HepG2 (cell line): ENCODE measurements around the gene CEBPA. TPM values are rescaled to one million over a fixed set of nuclear protein-coding genes. Genes with fewer than 3 reads are reported as not detected.
A peak's percentile ranks its signal among the peaks of the same experiment; 100 is the strongest.

Source experiments
- GATAD1 ChIP-seq: IDR thresholded peaks from 2 replicates; pipeline ENCODE4 v1.6.1; 2016; ENCODE audit warnings: missing genetic modification reagents, missing compliant biosample characterization
- GZF1 ChIP-seq: sonication (generic); formaldehyde crosslinking; IDR thresholded peaks from 2 replicates; pipeline ENCODE4 v1.5.1; 2020; ENCODE audit warnings: mild to moderate bottlenecking, missing genetic modification reagents
- KAT8 ChIP-seq: IDR thresholded peaks from 2 replicates; pipeline ENCODE4 v1.6.1; 2016; ENCODE audit warnings: missing genetic modification reagents, missing compliant biosample characterization
- NFE2 ChIP-seq: sonication (generic); formaldehyde crosslinking; IDR thresholded peaks from 2 replicates; pipeline ENCODE4 v1.4.0; 2020; ENCODE audit warnings: missing genetic modification reagents
- NONO ChIP-seq, 2 experiments: fragments of 450-650 bp in 1 of 2; sonication (generic) in 1 of 2; formaldehyde crosslinking in 1 of 2; IDR thresholded peaks in 1 of 2; conservative IDR thresholded peaks in 1 of 2; 2 replicates each; pipeline versions ENCODE4 v1.6.1 to v1.8.0; 2017 to 2022; ENCODE audit warnings: mild to moderate bottlenecking in 1 of 2, missing genetic modification reagents in 1 of 2, moderate library complexity in 1 of 2
- NRL ChIP-seq: sonication (generic); formaldehyde crosslinking; IDR thresholded peaks from 2 replicates; pipeline ENCODE4 v1.5.0; 2020; ENCODE audit warnings: missing genetic modification reagents, mild to moderate bottlenecking, moderate library complexity, borderline replicate concordance
- REST ChIP-seq, 2 experiments: IDR thresholded peaks; 2 replicates each; pipeline ENCODE4 v1.6.1; 2011 to 2012; ENCODE audit warnings: low read length in 2 of 2, borderline replicate concordance in 1 of 2, low read depth in 1 of 2, mild to moderate bottlenecking in 1 of 2, moderate library complexity in 1 of 2
- RXRA ChIP-seq: sonication (generic); formaldehyde crosslinking; IDR thresholded peaks from 2 replicates; pipeline ENCODE4 v1.5.1; 2020; ENCODE audit warnings: missing genetic modification reagents
- SALL2 ChIP-seq: sonication (generic); formaldehyde crosslinking; IDR thresholded peaks from 2 replicates; pipeline ENCODE4 v1.8.1; 2023; ENCODE audit warnings: mild to moderate bottlenecking, missing genetic modification reagents, inconsistent platforms
- SIX1 ChIP-seq: sonication (generic); formaldehyde crosslinking; IDR thresholded peaks from 2 replicates; pipeline ENCODE4 v1.4.0; 2020; ENCODE audit warnings: missing genetic modification reagents, borderline replicate concordance
- SOX5 ChIP-seq: IDR thresholded peaks from 2 replicates; pipeline ENCODE4 v1.6.1; 2016; ENCODE audit warnings: borderline replicate concordance
- SP5 ChIP-seq: IDR thresholded peaks from 2 replicates; pipeline ENCODE4 v1.6.1; 2016; ENCODE audit warnings: low read depth, borderline replicate concordance
- TOPORS ChIP-seq: sonication (generic); formaldehyde crosslinking; IDR thresholded peaks from 2 replicates; pipeline ENCODE4 v1.8.0; 2023; ENCODE audit warnings: mild to moderate bottlenecking, missing genetic modification reagents
- ZBTB1 ChIP-seq: sonication (generic); formaldehyde crosslinking; IDR thresholded peaks from 2 replicates; pipeline ENCODE4 v1.4.0; 2020; ENCODE audit warnings: missing genetic modification reagents, borderline replicate concordance
- ZNF101 ChIP-seq: sonication (generic); formaldehyde crosslinking; IDR thresholded peaks from 2 replicates; pipeline ENCODE4 v1.4.0; 2020; ENCODE audit warnings: mild to moderate bottlenecking, low read depth, missing genetic modification reagents, borderline replicate concordance
- ZNF160 ChIP-seq: sonication (generic); formaldehyde crosslinking; IDR thresholded peaks from 2 replicates; pipeline ENCODE4 v1.8.0; 2022; ENCODE audit warnings: mild to moderate bottlenecking, inconsistent platforms, missing genetic modification reagents
- ZNF180 ChIP-seq: sonication (generic); formaldehyde crosslinking; IDR thresholded peaks from 2 replicates; pipeline ENCODE4 v1.4.0; 2020; ENCODE audit warnings: low read depth, missing genetic modification reagents, borderline replicate concordance
- ZNF329 ChIP-seq: sonication (generic); formaldehyde crosslinking; IDR thresholded peaks from 2 replicates; pipeline ENCODE4 v1.9.0; 2021; ENCODE audit warnings: low read depth, mild to moderate bottlenecking, missing genetic modification reagents
- ZNF34 ChIP-seq: sonication (generic); formaldehyde crosslinking; IDR thresholded peaks from 2 replicates; pipeline ENCODE4 v1.4.0; 2020; ENCODE audit warnings: mild to moderate bottlenecking, missing genetic modification reagents, borderline replicate concordance
- ZNF652 ChIP-seq: IDR thresholded peaks from 2 replicates; pipeline ENCODE4 v1.6.1; 2016; ENCODE audit warnings: low read depth, borderline replicate concordance
- ZSCAN21 ChIP-seq: sonication (generic); formaldehyde crosslinking; IDR thresholded peaks from 2 replicates; pipeline ENCODE4 v1.8.0; 2022; ENCODE audit warnings: mild to moderate bottlenecking, missing genetic modification reagents, moderate library complexity, borderline replicate concordance
- polyA plus RNA-seq, 8 experiments: library from polyadenylated mRNA; depleted of rRNA in 3 of 8; stranded (reverse) in 7 of 8; unstranded in 1 of 8; fragments of >200 nt; fragmentation: Illumina TruSeq in 4 of 8; extraction: Trizol in 4 of 8; gene quantifications; 2 replicates each; pipeline versions ENCODE4 v1.2.1 to v1.2.3, GENCODE V29; 2011 to 2016; ENCODE audit warnings: low read depth in 4 of 8, missing spikeins in 1 of 8, mixed read lengths in 1 of 8; ENCODE audit not compliant: insufficient read depth in 1 of 8
- total RNA-seq, 5 experiments: library from RNA; depleted of rRNA; stranded (reverse); fragments of >200 nt; fragmentation: Illumina TruSeq; extraction: Trizol; gene quantifications; 2 replicates each; pipeline ENCODE4 v1.2.3, GENCODE V29; 2016; ENCODE audit warnings: low read depth in 1 of 5
- TF ChIP-seq, protein P1 (sequence below): sonication (generic); formaldehyde crosslinking; IDR thresholded peaks from 2 replicates; pipeline ENCODE4 v1.4.0; 2020; ENCODE audit warnings: missing genetic modification reagents, borderline replicate concordance
- TF ChIP-seq, protein P2 (sequence below): sonication (generic); formaldehyde crosslinking; IDR thresholded peaks from 2 replicates; pipeline ENCODE4 v1.4.0; 2020; ENCODE audit warnings: mild to moderate bottlenecking, missing genetic modification reagents

Gene CEBPA
- total and polyA plus RNA-seq, 2 of the 13 experiments (the other 11 are each of a cell fraction or from before 2014, with no cell fraction given) = 24.8 to 103 TPM

GRCh38 chr19:33278403-33279269 is 23.7 kb downstream of the CEBPA start (continued):
- TF ChIP-seq REST (IDR thresholded peaks at IDR 0.05; ENCODE audit: borderline replicate concordance in 1 of 2, low read depth in 1 of 2, low read length in 2 of 2) = no peak
- no peak for TF ChIP-seq ZNF101 (CRISPR knock-in tag)
- TF ChIP-seq, protein P1, sequence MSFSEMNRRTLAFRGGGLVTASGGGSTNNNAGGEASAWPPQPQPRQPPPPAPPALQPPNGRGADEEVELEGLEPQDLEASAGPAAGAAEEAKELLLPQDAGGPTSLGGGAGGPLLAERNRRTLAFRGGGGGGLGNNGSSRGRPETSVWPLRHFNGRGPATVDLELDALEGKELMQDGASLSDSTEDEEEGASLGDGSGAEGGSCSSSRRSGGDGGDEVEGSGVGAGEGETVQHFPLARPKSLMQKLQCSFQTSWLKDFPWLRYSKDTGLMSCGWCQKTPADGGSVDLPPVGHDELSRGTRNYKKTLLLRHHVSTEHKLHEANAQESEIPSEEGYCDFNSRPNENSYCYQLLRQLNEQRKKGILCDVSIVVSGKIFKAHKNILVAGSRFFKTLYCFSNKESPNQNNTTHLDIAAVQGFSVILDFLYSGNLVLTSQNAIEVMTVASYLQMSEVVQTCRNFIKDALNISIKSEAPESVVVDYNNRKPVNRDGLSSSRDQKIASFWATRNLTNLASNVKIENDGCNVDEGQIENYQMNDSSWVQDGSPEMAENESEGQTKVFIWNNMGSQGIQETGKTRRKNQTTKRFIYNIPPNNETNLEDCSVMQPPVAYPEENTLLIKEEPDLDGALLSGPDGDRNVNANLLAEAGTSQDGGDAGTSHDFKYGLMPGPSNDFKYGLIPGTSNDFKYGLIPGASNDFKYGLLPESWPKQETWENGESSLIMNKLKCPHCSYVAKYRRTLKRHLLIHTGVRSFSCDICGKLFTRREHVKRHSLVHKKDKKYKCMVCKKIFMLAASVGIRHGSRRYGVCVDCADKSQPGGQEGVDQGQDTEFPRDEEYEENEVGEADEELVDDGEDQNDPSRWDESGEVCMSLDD (CRISPR knock-in tag) = no peak
- no peak for TF ChIP-seq SIX1 (CRISPR knock-in tag)
- no peak for TF ChIP-seq GATAD1 (CRISPR knock-in tag)
- peak; percentile 88 for TF ChIP-seq SP5 (CRISPR knock-in tag)
- peak; percentile 44; the same call in 1 of the 2 replicates for TF ChIP-seq SOX5 (CRISPR knock-in tag)
- peak; percentile 94 for TF ChIP-seq RXRA
- peak; percentile 34; the same call in 1 of the 2 replicates for TF ChIP-seq SALL2 (CRISPR knock-in tag)
- TF ChIP-seq, protein P2, sequence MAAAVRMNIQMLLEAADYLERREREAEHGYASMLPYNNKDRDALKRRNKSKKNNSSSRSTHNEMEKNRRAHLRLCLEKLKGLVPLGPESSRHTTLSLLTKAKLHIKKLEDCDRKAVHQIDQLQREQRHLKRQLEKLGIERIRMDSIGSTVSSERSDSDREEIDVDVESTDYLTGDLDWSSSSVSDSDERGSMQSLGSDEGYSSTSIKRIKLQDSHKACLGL = 0 out of 2 replicates have a peak, but pooled peaks have one; percentile 25
- TF ChIP-seq NFE2 (CRISPR knock-in tag) = no peak
- no peak for TF ChIP-seq ZNF329 (CRISPR knock-in tag)
- no peak for TF ChIP-seq ZNF652 (CRISPR knock-in tag)
- no peak for TF ChIP-seq TOPORS
- peak; percentile 36; the same call in 1 of the 2 replicates for TF ChIP-seq KAT8
- TF ChIP-seq ZBTB1 = no peak
- TF ChIP-seq GZF1 (CRISPR knock-in tag) = no peak
- TF ChIP-seq NRL (CRISPR knock-in tag) = no peak
- TF ChIP-seq ZNF160 = peak; percentile 59; the same call in 1 of the 2 replicates
- TF ChIP-seq ZNF180 (CRISPR knock-in tag) = no peak
- no peak for TF ChIP-seq NONO (IDR thresholded peaks at IDR 0.05)
- 0 out of 2 replicates have a peak, but pooled peaks have one; percentile 35 for TF ChIP-seq NONO (CRISPR knock-in tag; conservative IDR thresholded peaks at IDR 0.05)
- no peak for TF ChIP-seq ZSCAN21 (CRISPR knock-in tag)
- no peak for TF ChIP-seq ZNF34 (CRISPR knock-in tag)
